Activated naive CD4-positive, alpha-beta T cell treated with anti-CD3 and anti-CD28 coated beads, Interleukin-2, amount 50 U/mL, for 16 hours (primary cell): ENCODE results near the gene NCBP1.

Source experiments
- DNase-seq: peaks from one replicate; pipeline ENCODE4 v3.0.0-alpha.2; 2020

Gene NCBP1

DNA sequence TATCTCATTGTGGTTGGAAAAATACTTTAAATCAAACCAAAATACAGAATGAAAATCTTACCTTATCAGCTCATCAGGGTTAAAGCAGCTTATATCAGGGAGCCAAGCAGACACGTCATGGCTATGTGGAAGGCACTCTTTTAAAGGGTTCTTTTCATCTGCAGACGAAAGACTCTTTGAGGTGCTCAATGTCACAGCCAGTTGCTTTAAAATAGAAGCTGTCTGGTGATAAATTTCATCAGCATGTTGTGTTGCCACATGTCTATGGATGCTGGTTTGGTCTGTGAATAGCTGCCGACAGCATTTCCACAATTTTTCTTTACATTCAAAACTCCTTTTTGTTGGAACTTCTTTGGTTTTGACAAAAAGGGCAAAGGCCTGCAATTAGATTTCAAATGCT is 8.0 kb upstream of the NCBP1 start:
- no peak for DNase-seq

- DNase-seq, result no peak
These were observed 6.0 kb upstream of the NCBP1 start for GRCh38 chr9:97627624-97628023.

GRCh38 chr9:97628668-97629067 is 5.0 kb upstream of the NCBP1 start:
- DNase-seq, result no peak

DNA sequence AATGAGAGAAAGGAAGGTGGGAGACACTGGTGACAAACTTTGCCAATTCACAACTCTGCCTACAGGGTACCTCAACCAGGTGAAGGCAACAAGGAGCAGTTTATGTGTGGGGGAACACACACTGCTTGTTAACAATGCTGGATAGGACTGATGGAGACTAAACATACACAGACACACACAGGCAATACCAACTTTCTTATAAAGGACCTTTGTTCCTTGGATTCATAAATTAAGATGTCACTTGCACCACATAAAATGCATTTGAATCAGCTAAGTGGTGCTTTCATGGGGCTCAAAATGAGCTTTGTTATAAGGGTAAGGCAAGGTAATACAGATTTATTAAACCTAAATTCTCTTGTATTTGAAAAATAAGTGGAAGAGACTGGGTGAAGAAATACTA is 4.5 kb upstream of the NCBP1 start:
- no peak for DNase-seq

DNA sequence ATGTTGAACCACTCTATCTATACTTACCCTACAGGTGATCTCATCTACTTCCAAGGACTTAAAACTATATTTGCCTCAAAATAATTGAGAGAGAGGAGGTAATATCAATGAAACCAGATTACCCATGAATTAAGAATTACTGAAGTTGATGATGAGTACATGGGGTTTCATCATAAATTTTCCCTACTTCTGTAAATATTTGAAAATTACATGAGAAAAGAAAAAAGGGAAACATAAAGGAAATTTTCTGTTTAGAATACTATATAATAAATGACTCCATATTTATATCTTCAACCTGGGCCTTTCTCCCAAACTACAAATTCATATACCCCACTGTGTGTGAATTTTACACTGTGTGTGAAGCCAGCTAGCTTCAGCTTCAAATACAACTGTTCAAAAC is 3.0 kb upstream of the NCBP1 start:
- no peak for DNase-seq

DNA sequence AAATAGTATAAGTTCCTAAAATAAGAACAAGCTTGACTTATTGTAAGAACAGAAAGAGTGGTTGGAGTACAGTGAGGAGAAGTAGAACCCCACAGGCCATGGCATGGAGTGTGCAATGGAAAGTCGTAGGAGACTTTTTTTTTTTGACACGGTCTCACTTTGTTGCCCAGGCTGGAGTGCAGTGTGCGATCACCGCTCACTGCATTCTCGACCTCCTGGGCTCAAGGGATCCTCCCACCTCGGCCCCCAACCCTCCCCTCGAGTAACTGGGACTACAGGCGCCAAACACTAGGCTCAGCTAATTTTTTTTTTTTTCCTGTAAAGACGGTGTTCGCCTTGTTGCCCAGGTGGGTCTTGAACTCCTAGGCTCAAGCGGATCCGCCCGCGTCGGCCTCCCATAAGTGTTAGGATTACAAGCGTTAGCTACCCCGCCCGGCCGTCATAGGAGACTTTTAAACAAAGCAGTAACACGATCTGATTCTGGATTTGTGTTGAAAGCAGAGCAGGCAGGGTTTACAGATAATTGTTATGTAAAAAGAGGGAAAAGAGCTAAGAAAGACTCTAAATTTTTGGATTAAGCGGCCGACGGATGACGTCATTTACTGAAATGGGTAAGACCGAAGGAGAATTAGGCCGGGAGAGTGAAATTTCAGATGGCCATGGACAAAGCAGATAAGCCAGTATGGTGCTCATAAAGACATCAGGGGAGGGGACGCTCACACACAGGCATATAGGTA is 1.2 kb upstream of the NCBP1 start:
- peak; percentile 32 for DNase-seq

GRCh38 chr9:97633859-97634490 is 354 bp downstream of the NCBP1 start:
- DNase-seq, result no peak

DNA sequence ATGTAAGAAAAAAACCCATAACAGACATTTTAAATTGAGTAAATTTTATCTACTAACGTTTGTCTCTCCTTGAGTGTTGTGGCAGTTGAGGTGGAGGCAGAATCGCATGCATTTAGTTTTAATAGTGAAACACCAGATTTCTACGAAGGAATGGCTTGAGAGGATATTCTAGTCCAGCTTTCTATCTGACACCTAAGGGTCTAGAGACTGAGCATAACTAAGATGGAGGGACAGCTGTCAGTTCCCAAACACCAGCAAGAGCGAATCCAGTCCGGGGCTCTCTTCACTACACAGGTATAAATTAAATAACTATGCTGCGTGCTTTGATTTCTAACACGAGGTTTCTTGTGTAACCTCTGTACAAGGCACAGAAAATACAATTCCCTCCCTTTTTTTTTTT is 1.4 kb downstream of the NCBP1 start:
- no peak for DNase-seq

DNA sequence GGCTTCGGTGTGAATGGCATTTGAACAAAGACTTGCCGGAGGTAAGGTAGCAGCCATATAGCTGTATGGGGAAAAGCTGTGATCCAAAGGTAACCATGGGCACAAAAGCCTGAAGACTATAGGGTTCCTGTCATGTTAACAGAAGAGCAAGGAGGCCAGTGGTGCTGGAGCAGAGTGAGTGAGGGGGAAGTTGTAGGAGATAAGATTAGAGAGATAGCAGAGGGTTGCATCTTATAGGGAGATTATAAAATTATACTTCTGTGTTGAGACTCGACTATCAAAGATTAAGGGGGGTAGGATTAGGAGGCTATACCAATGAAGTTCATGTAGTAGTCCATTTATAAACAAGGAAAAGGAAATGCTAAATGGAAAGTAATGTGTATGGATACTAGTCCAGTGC is 3.3 kb downstream of the NCBP1 start:
- no peak for DNase-seq

DNA sequence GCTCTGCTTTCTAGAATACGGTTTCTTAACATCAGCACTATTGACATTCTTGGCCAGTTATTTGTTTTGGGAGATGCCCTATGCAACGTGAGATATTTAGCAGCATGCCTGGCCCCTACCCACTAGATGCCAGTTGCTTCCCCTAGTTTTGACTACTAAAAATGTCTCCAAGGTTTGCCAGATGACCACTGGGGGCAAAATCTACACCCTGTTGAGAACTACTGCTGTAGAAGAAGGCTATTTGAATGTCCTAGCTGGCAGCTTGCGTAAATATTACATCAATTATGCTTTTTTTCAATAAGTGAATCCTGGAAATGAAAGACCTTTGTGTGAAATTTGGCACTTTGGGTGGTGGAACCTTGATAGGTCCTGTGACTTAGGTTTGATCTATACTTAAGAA is 5.0 kb downstream of the NCBP1 start:
- DNase-seq, result no peak

GRCh38 chr9:97640325-97640724 is 6.7 kb downstream of the NCBP1 start:
- DNase-seq, result no peak

DNA sequence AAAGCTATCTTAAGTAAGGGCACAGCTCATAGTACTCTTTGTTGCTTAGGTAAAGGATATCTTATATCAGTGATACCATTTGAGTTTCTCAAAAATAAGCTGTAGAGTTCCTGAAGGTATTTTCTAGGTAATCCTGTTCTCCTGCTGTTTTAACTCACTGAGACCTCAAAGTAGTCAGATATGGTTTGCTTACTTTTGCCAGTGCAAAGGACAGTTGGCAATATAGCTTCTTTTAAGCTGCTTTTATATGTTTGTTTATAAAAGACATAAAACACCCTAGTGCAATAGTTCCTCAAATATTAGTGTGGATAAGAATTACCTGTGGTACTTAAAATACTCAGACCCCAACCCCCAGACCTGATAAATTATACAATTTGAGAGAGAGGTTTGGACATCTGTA is 12.1 kb downstream of the NCBP1 start:
- no peak for DNase-seq

DNA sequence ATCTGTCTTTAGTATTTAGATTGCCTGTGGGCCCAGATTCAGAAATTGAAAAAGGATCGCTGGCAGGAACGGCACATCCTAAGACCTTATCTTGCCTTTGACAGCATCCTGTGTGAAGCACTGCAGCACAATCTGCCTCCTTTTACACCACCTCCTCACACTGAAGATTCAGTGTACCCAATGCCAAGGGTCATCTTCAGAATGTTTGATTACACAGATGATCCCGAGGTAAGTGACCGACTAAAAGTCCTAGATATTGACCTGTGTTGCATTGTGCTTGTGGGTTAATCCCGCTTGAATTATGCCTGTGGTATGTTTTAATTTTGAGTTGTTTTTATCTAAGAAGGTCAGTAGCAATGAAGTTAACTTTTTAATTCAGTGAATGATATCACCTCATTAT is 14.4 kb downstream of the NCBP1 start:
- no peak for DNase-seq

- no peak for DNase-seq
These were observed 18.0 kb downstream of the NCBP1 start for GRCh38 chr9:97651646-97652045.

DNA sequence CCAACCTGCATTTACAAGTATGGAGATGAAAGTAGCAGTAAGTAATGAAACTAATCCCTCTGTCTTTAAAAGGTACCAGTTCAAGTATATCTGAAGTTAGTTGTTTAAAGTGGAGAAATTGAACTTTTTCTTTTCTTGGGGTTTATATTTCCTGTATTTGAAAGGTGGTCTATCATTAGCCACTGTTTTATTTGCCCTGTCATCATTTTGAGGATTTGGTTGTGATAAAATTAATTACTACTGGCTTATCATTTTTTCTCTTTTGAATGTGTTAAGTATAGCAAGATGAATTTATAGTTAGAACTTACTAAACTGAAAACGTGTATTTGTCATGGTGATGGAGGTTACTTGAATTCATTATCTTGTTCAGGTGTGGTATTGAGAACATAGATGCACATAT is 25.1 kb downstream of the NCBP1 start:
- no peak for DNase-seq

DNA sequence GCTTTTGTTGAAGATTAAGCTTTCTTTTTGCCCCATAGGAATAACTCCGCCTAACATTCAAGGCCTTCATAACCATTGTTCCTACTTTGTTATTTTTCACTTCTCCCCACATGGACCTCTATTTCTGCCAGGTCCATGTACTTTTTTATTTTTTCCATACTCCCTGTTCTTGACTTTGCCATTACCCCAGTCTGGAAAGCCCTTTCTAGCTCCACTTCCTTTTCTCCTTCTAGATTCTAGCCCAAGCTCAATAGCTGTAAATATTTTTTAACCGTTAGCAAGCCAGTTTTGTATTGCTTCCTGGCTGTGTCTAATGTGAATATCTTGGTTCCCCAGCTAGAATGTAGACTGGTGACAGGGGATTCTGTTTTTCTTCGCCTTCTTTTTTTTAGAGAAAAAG is 26.1 kb downstream of the NCBP1 start:
- DNase-seq, result no peak

DNA sequence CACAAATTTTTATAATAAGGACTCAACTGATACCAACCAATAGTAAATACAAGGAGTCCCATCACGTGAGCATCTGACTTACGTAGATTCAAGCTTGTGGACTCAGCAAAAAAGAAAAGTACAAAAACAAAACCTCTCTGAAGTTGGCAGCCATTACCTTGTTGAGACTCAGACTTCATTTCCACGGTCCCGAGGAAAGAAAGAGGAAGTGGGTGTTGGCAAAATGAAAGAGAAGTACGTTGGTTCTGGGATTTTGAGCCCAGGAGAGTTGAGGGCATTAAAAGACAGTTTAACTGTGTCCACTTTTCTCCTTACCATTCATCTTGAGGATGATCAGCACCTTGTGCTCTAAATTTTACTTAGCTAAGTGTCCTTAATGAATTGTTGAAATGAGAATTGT is 26.7 kb downstream of the NCBP1 start:
- DNase-seq, result no peak

DNA sequence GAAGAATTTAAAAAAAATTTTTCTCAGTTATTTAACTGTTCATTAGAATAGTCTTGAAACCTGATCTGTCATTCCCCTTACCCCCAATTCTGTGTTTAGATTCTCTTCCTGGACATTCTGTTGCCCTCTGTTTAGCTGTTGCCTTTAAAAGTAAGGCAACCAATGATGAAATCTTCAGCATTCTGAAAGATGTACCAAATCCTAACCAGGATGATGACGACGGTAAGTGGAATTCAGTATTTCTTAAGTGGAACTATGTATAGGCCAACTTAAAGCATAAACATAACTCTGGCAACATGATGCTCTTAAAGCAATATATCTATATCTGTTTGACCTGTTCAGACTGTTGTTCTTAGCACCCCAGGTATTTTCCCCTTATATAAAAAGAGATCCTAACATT is 27.2 kb downstream of the NCBP1 start:
- DNase-seq, result no peak

DNA sequence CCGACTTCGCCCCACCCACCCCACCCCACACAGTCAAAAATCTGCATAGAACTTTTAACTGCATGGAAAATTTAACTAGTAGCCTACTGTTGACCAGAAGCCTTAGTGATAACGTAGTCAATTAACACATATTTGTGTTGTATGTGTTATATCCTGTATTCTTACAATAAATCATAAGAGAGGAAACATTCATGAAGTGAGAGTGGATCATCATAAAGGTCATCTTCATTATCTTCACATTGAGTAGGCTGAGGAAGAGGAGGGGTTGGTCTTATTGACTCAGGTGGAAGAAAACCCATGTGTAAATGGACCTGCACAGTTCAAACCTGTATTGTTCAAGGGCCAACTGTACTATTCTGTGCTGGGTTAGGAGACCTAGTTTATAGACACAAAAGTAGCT is 32.1 kb downstream of the NCBP1 start:
- DNase-seq, result no peak

DNA sequence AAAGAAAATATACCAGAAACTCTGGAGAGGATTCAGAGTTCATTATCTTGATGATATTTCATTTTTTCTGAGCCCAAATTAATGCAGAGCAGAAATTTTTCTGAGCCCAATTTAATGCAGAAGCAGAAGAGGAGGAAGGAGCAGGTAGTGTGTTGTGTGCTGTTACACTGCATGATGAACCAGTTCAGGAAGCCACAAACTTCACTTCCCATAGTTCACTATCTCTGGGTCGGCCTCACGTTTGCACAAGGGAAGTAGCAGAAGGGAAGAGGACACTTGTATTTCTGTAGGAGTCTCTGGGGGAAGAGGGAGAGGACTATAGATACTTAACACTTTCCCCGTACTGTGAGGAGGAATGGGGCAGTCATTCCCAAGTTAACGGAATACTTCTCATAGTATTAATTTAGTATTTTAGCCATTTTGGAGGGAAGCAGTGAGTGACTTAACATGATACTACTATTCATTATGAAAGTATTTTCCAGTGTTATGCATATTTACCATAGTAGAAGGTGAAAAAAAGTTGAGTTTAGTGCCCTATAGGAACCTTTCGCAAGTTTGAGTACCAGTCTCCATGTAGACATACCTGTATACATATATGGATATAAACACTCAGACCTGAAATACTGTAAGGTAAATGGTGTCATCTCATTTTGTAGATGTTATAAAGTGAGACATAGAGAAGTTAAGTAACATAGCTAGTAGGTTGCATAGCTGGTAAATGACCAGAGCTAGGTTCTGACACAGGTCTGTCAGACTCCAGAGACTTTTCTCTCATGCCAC is 33.5 kb downstream of the NCBP1 start:
- no peak for DNase-seq

- no peak for DNase-seq
These were observed 34.9 kb downstream of the NCBP1 start for GRCh38 chr9:97668485-97668884.

DNA sequence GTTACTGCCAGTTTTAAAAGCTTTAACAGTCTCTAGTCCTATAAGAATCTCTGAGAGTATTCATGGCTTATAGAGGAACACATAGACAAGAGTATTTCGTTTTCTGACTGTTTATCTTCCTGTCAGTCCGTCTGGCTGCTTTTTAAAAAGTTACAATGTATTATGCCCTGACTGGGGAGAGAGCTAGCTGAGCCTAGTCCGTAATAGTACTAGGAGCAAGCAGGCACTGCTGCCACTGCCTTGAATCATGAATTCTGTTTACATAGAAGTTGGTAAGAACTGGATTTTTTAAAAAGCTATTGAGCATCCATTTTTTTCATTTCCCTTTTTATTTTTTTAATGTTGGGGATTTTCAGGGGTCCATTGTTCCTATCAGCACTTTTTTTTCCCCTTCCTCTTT is 37.0 kb downstream of the NCBP1 start:
- DNase-seq, result no peak

DNA sequence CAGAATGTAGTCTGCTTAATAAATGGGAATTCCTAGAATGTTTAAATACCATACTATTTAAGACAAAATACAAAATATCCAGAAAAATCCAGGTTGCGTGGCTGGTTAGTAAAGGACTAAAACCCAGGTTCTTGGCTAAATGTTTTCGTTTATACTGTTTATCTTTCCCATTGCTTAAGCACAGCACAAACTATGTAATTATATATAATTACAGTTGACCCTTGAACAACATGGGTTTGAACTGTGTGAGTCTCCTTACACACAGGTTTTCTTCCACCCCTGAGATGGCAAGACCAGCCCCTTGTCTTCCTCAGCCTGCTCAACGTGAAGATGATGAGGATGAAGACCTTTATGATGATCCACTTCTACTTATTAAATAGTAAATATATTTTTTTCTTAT is 38.8 kb downstream of the NCBP1 start:
- DNase-seq, result no peak

DNA sequence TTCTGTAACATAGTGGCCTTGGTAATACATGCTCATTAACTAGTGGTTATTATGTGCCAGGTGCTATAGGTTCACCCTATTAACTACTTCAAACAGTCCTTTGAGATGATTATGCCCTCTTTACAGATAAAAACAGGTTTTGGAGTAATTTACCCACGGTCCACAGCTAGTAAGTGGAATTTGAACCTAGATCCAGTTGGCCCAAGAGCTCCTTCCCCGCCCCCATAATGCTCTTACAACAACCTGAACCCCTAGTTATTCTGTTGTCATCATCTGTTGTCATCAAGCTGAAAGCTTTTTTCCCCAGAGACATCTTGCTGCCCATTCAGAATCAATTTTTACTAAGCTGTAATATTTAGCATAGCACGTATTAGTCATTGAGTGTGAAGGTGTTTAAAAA is 40.3 kb downstream of the NCBP1 start:
- no peak for DNase-seq
